Ishikawa (cell line): ENCODE results near the gene OR4K2.

Source experiments
- CEBPB ChIP-seq: IDR thresholded peaks from 2 replicates; pipeline ENCODE4 v1.6.1; 2012
- EGR1 ChIP-seq: IDR thresholded peaks from 2 replicates; pipeline ENCODE4 v1.6.1; 2012
- EP300 ChIP-seq: IDR thresholded peaks from 2 replicates; pipeline ENCODE4 v1.6.1; 2012; ENCODE audit warnings: borderline replicate concordance
- FOXM1 ChIP-seq: IDR thresholded peaks from 2 replicates; pipeline ENCODE4 v1.6.1; 2012; ENCODE audit warnings: low read depth, borderline replicate concordance
- RAD21 ChIP-seq: IDR thresholded peaks from 2 replicates; pipeline ENCODE4 v1.6.1; 2012; ENCODE audit warnings: low read depth
- REST ChIP-seq: IDR thresholded peaks from 2 replicates; pipeline ENCODE4 v1.6.1; 2012; ENCODE audit warnings: low read depth, mild to moderate bottlenecking
- TAF1 ChIP-seq: IDR thresholded peaks from 2 replicates; pipeline ENCODE4 v1.6.1; 2012; ENCODE audit warnings: low read depth, mild to moderate bottlenecking
- TCF12 ChIP-seq: IDR thresholded peaks from 2 replicates; pipeline ENCODE4 v1.6.1; 2012; ENCODE audit warnings: low read depth
- TEAD4 ChIP-seq: IDR thresholded peaks from 2 replicates; pipeline ENCODE4 v1.6.1; 2012
- YY1 ChIP-seq: IDR thresholded peaks from 2 replicates; pipeline ENCODE4 v1.6.1; 2012; ENCODE audit warnings: low read depth
- TF ChIP-seq, protein P1 (sequence below): IDR thresholded peaks from 2 replicates; pipeline ENCODE4 v1.6.1; 2012
- TF ChIP-seq, protein P2 (sequence below): IDR thresholded peaks from 2 replicates; pipeline ENCODE4 v1.6.1; 2012

GRCh38 chr14:19911114-19911513, 36.2 kb downstream of the OR4K2 start:
- TF ChIP-seq REST (no peak), RAD21 (no peak), TAF1 (no peak), EP300 (no peak), YY1 (no peak), TCF12 (no peak), TEAD4 (no peak), EGR1 (no peak), FOXM1 (no peak), CEBPB (no peak)
- TF ChIP-seq, protein P1, sequence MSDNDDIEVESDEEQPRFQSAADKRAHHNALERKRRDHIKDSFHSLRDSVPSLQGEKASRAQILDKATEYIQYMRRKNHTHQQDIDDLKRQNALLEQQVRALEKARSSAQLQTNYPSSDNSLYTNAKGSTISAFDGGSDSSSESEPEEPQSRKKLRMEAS = no peak
- TF ChIP-seq, protein P2, sequence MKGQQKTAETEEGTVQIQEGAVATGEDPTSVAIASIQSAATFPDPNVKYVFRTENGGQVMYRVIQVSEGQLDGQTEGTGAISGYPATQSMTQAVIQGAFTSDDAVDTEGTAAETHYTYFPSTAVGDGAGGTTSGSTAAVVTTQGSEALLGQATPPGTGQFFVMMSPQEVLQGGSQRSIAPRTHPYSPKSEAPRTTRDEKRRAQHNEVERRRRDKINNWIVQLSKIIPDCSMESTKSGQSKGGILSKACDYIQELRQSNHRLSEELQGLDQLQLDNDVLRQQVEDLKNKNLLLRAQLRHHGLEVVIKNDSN = no peak
